Measurements from ENCODE around the gene CHST13.

Gene CHST13

GRCh38 chr3:126510308-126510910, 13.5 kb upstream of the CHST13 start:
- DNase-seq: no peak

- no peak for DNase-seq
Measured at GRCh38 chr3:126511291-126511690, 12.7 kb upstream of the CHST13 start.

- DNase-seq: no peak
Measured at GRCh38 chr3:126512026-126512425, 11.9 kb upstream of the CHST13 start.

GRCh38 chr3:126512916-126513650, 10.9 kb upstream of the CHST13 start:
- DNase-seq: no peak

GRCh38 chr3:126514161-126514560, 9.8 kb upstream of the CHST13 start:
- DNase-seq: no peak

- no peak for DNase-seq
Measured at GRCh38 chr3:126515066-126515706, 8.8 kb upstream of the CHST13 start.

GRCh38 chr3:126516152-126516935, 7.6 kb upstream of the CHST13 start:
- no peak for DNase-seq

GRCh38 chr3:126516936-126517290, 7.0 kb upstream of the CHST13 start:
- no peak for DNase-seq

- DNase-seq: no peak
Measured at GRCh38 chr3:126517291-126517951, 6.5 kb upstream of the CHST13 start, which contains the start of gene UROC1. TSS of gene UROC1 (minus strand) at chr3:126517773. CDS start at chr3:126517719, 54 bp downstream.

GRCh38 chr3:126517986-126518778, 5.8 kb upstream of the CHST13 start:
- no peak for DNase-seq

- DNase-seq: no peak
Measured at GRCh38 chr3:126518779-126519177, 5.2 kb upstream of the CHST13 start.

- no peak for DNase-seq
Measured at GRCh38 chr3:126519506-126520455, 4.2 kb upstream of the CHST13 start.

GRCh38 chr3:126521122-126521891, 2.6 kb upstream of the CHST13 start:
- no peak for DNase-seq

- DNase-seq: peak; percentile 32
Measured at GRCh38 chr3:126522363-126522788, 1.6 kb upstream of the CHST13 start.

GRCh38 chr3:126524429-126524988, 554 bp downstream of the CHST13 start:
- DNase-seq: no peak

- no peak for DNase-seq
Measured at GRCh38 chr3:126525091-126525852, 1.3 kb downstream of the CHST13 start.

- no peak for DNase-seq
Measured at GRCh38 chr3:126525853-126526667, 2.1 kb downstream of the CHST13 start.

- DNase-seq: no peak
Measured at GRCh38 chr3:126526668-126527005, 2.7 kb downstream of the CHST13 start.
